HepG2 (cell line): ENCODE results near the gene CMTM2. TPM values are rescaled to one million over a fixed set of nuclear protein-coding genes. Genes with fewer than 3 reads are reported as not detected.

Experiments
- AKAP8 ChIP-seq: sonication (generic); formaldehyde crosslinking; IDR thresholded peaks from 2 replicates; pipeline ENCODE4 v1.5.1; 2020; ENCODE audit warnings: mild to moderate bottlenecking, missing genetic modification reagents
- ASH2L ChIP-seq: fragments of 300-600, 200-600 bp; sonication (generic); IDR thresholded peaks from 2 replicates; pipeline ENCODE4 v1.7.0; 2017; ENCODE audit warnings: low read depth, mild to moderate bottlenecking, moderate library complexity, mixed read lengths, low read length; ENCODE audit not compliant: insufficient read length
- E2F5 ChIP-seq: sonication (generic); formaldehyde crosslinking; conservative IDR thresholded peaks from 2 replicates; pipeline ENCODE4 v1.4.0; 2020; ENCODE audit warnings: missing genetic modification reagents
- HBP1 ChIP-seq: IDR thresholded peaks from 2 replicates; pipeline ENCODE4 v1.6.1; 2016; ENCODE audit warnings: low read depth, control low read depth
- HMG20A ChIP-seq: IDR thresholded peaks from 2 replicates; pipeline ENCODE4 v1.6.1; 2016; ENCODE audit warnings: borderline replicate concordance
- KIAA2018 ChIP-seq: sonication (generic); formaldehyde crosslinking; IDR thresholded peaks from 2 replicates; pipeline ENCODE4 v1.5.0; 2020; ENCODE audit warnings: mild to moderate bottlenecking, missing genetic modification reagents, borderline replicate concordance
- KLF16 ChIP-seq, 2 experiments: sonication (generic) in 1 of 2; formaldehyde crosslinking in 1 of 2; IDR thresholded peaks; 2 replicates each; pipeline versions ENCODE4 v1.6.1 to v1.8.0; 2016 to 2023; ENCODE audit warnings: missing genetic modification reagents in 2 of 2, missing compliant biosample characterization in 1 of 2
- NAIF1 ChIP-seq: sonication (generic); formaldehyde crosslinking; IDR thresholded peaks from 2 replicates; pipeline ENCODE4 v1.5.0; 2020; ENCODE audit warnings: mild to moderate bottlenecking, missing genetic modification reagents, borderline replicate concordance
- ZFP90 ChIP-seq: sonication (generic); formaldehyde crosslinking; IDR thresholded peaks from 2 replicates; pipeline ENCODE4 v1.8.0; 2022; ENCODE audit warnings: missing genetic modification reagents, mild to moderate bottlenecking, inconsistent platforms, borderline replicate concordance
- ZNF580 ChIP-seq: IDR thresholded peaks from 2 replicates; pipeline ENCODE4 v1.6.1; 2016; ENCODE audit warnings: low read depth, borderline replicate concordance
- ZNF800 ChIP-seq: sonication (generic); formaldehyde crosslinking; IDR thresholded peaks from 2 replicates; pipeline ENCODE4 v1.4.0; 2020; ENCODE audit warnings: missing genetic modification reagents
- polyA plus RNA-seq, 8 experiments: library from polyadenylated mRNA; depleted of rRNA in 3 of 8; stranded (reverse) in 7 of 8; unstranded in 1 of 8; fragments of >200 nt; fragmentation: Illumina TruSeq in 4 of 8; extraction: Trizol in 4 of 8; gene quantifications; 2 replicates each; pipeline versions ENCODE4 v1.2.1 to v1.2.3, GENCODE V29; 2011 to 2016; ENCODE audit warnings: low read depth in 4 of 8, missing spikeins in 1 of 8, mixed read lengths in 1 of 8; ENCODE audit not compliant: insufficient read depth in 1 of 8
- total RNA-seq, 5 experiments: library from RNA; depleted of rRNA; stranded (reverse); fragments of >200 nt; fragmentation: Illumina TruSeq; extraction: Trizol; gene quantifications; 2 replicates each; pipeline ENCODE4 v1.2.3, GENCODE V29; 2016; ENCODE audit warnings: low read depth in 1 of 5

Gene CMTM2
- total and polyA plus RNA-seq, 2 of the 13 experiments (the other 11 are each of a cell fraction or from before 2014, with no cell fraction given) = not detected

- TF ChIP-seq KIAA2018 = no peak
- no peak for TF ChIP-seq HBP1 (CRISPR knock-in tag)
- TF ChIP-seq HMG20A = no peak
- peak; percentile 44; the same call in 1 of the 2 replicates for TF ChIP-seq AKAP8 (CRISPR knock-in tag)
- TF ChIP-seq ZNF580 (CRISPR knock-in tag) = 0 out of 2 replicates have a peak, but pooled peaks have one; percentile 8
- 0 out of 2 replicates have a peak, but pooled peaks have one; percentile 12 for TF ChIP-seq E2F5 (CRISPR knock-in tag)
- TF ChIP-seq ASH2L = peak; percentile 32
- no peak for TF ChIP-seq KLF16 (CRISPR knock-in tag; IDR thresholded peaks at IDR 0.05)
- peak; percentile 58; the same call in 1 of the 2 replicates for TF ChIP-seq ZFP90 (CRISPR knock-in tag)
- no peak for TF ChIP-seq ZNF800 (CRISPR knock-in tag)
- TF ChIP-seq NAIF1 = peak; percentile 41; the same call in 1 of the 2 replicates
These were observed 26.1 kb downstream of the CMTM2 start (continued) for GRCh38 chr16:66605177-66605978.
